GM12801 (cell line): ENCODE data around the gene RAD51B.

Experiments
- CTCF ChIP-seq: IDR thresholded peaks from one replicate; pipeline ENCODE4 v1.5.1; 2011; ENCODE audit warnings: control low read depth; ENCODE audit not compliant: insufficient read length; ENCODE audit errors: extremely low read depth

Gene RAD51B

GRCh38 chr14:68111853-68112270 is 292.3 kb downstream of the RAD51B start:
- no peak for TF ChIP-seq CTCF

GRCh38 chr14:68112442-68112841 is 292.9 kb downstream of the RAD51B start:
- TF ChIP-seq CTCF = no peak

- no peak for TF ChIP-seq CTCF
These were observed 293.9 kb downstream of the RAD51B start for GRCh38 chr14:68113343-68113930.

GRCh38 chr14:68122651-68123050 is 303.1 kb downstream of the RAD51B start:
- TF ChIP-seq CTCF = no peak

GRCh38 chr14:68124050-68124449 is 304.5 kb downstream of the RAD51B start:
- TF ChIP-seq CTCF = no peak

- TF ChIP-seq CTCF = no peak
These were observed 305.6 kb downstream of the RAD51B start for GRCh38 chr14:68124979-68125731.

GRCh38 chr14:68127166-68127565 is 307.6 kb downstream of the RAD51B start:
- TF ChIP-seq CTCF = no peak
